KOPT-K1 (cell line): ENCODE data around the gene ISM1.

Experiments used
- H3K27ac ChIP-seq: fragments of 200-600 bp; sonication (generic); 2 replicates; pipeline ENCODE4 v1.5.1; 2016; ENCODE audit warnings: antibody characterized with exemption, mild to moderate bottlenecking, low read depth, low read length; ENCODE audit not compliant: poor library complexity, severe bottlenecking
- H3K36me3 ChIP-seq: fragments of 200-600 bp; sonication (generic); 2 replicates; pipeline ENCODE4 v1.5.1; 2017; ENCODE audit warnings: antibody characterized with exemption, mild to moderate bottlenecking, low read length, moderate library complexity; ENCODE audit not compliant: insufficient read depth
- H3K9me3 ChIP-seq: fragments of 200-600 bp; sonication (generic); 2 replicates; pipeline ENCODE4 v1.5.1; 2017; ENCODE audit warnings: antibody characterized with exemption, low read length, mild to moderate bottlenecking; ENCODE audit not compliant: insufficient read depth, poor library complexity, severe bottlenecking

The ISM1 gene

GRCh38 chr20:13212750-13213149, 8.3 kb upstream of the ISM1 start:
- Histone ChIP-seq H3K9me3 (peaks cover 9% of the 10 kb centered on the region), H3K36me3 (no peaks in the 10 kb centered on the region), H3K27ac (no peak overlapping the region)

GRCh38 chr20:13213335-13213734, 7.7 kb upstream of the ISM1 start:
- no peak overlapping the region for H3K27ac ChIP-seq
- H3K36me3 ChIP-seq = no peaks in the 10 kb centered on the region
- peaks cover 9% of the 10 kb centered on the region for H3K9me3 ChIP-seq

- Histone ChIP-seq H3K36me3 (no peaks in the 10 kb centered on the region), H3K9me3 (peaks cover 9% of the 10 kb centered on the region), H3K27ac (no peak overlapping the region)
Observed at GRCh38 chr20:13216533-13216932, 4.5 kb upstream of the ISM1 start.

- no peaks in the 10 kb centered on the region for H3K36me3 ChIP-seq
Observed at GRCh38 chr20:13219327-13220193, 1.5 kb upstream of the ISM1 start.

GRCh38 chr20:13220194-13220903, 725 bp upstream of the ISM1 start:
- no peak overlapping the region for H3K27ac ChIP-seq
- no peaks in the 10 kb centered on the region for H3K9me3 ChIP-seq
- no peaks in the 10 kb centered on the region for H3K36me3 ChIP-seq

More at GRCh38 chr20:13219327-13220193, 1.5 kb upstream of the ISM1 start:
- H3K27ac ChIP-seq = no peak overlapping the region
- no peaks in the 10 kb centered on the region for H3K9me3 ChIP-seq

GRCh38 chr20:13221313-13221672, 219 bp downstream of the ISM1 start:
- Histone ChIP-seq H3K36me3 (no peaks in the 10 kb centered on the region), H3K27ac (no peak overlapping the region), H3K9me3 (peaks cover 2% of the 10 kb centered on the region)

- Histone ChIP-seq H3K27ac (no peak overlapping the region), H3K9me3 (peaks cover 7% of the 10 kb centered on the region), H3K36me3 (no peaks in the 10 kb centered on the region)
Observed at GRCh38 chr20:13221673-13222318, 722 bp downstream of the ISM1 start.

- no peak overlapping the region for H3K27ac ChIP-seq
- H3K9me3 ChIP-seq = peaks cover 7% of the 10 kb centered on the region
- H3K36me3 ChIP-seq = no peaks in the 10 kb centered on the region
Observed at GRCh38 chr20:13222319-13222716, 1.2 kb downstream of the ISM1 start.

- Histone ChIP-seq H3K27ac (no peak overlapping the region), H3K36me3 (no peaks in the 10 kb centered on the region), H3K9me3 (peaks cover 7% of the 10 kb centered on the region)
Observed at GRCh38 chr20:13223736-13224520, 2.9 kb downstream of the ISM1 start.

GRCh38 chr20:13226367-13226766, 5.3 kb downstream of the ISM1 start:
- H3K9me3 ChIP-seq = peaks cover 7% of the 10 kb centered on the region
- no peak overlapping the region for H3K27ac ChIP-seq
- H3K36me3 ChIP-seq = no peaks in the 10 kb centered on the region

GRCh38 chr20:13228771-13229170, 7.7 kb downstream of the ISM1 start:
- H3K27ac ChIP-seq = no peak overlapping the region
- peaks cover 7% of the 10 kb centered on the region for H3K9me3 ChIP-seq
- H3K36me3 ChIP-seq = no peaks in the 10 kb centered on the region

- Histone ChIP-seq H3K36me3 (no peaks in the 10 kb centered on the region), H3K9me3 (peaks cover 7% of the 10 kb centered on the region), H3K27ac (no peak overlapping the region)
Observed at GRCh38 chr20:13229538-13229937, 8.5 kb downstream of the ISM1 start.

GRCh38 chr20:13231031-13231752, 10.1 kb downstream of the ISM1 start:
- Histone ChIP-seq H3K27ac (no peak overlapping the region), H3K9me3 (peaks cover 6% of the 10 kb centered on the region)

GRCh38 chr20:13232999-13233398, 11.9 kb downstream of the ISM1 start:
- H3K9me3 ChIP-seq = no peaks in the 10 kb centered on the region

More at GRCh38 chr20:13231031-13231752, 10.1 kb downstream of the ISM1 start:
- H3K36me3 ChIP-seq = no peaks in the 10 kb centered on the region

More at GRCh38 chr20:13232999-13233398, 11.9 kb downstream of the ISM1 start:
- Histone ChIP-seq H3K27ac (no peak overlapping the region), H3K36me3 (no peaks in the 10 kb centered on the region)
